ENCODE results near the gene HS2ST1. TPM values are rescaled to one million over a fixed set of nuclear protein-coding genes. Genes with fewer than 3 reads are reported as not detected.

HS2ST1 gene
- total RNA-seq, 1 experiment from 2014 or later, result 45.8 TPM

DNA sequence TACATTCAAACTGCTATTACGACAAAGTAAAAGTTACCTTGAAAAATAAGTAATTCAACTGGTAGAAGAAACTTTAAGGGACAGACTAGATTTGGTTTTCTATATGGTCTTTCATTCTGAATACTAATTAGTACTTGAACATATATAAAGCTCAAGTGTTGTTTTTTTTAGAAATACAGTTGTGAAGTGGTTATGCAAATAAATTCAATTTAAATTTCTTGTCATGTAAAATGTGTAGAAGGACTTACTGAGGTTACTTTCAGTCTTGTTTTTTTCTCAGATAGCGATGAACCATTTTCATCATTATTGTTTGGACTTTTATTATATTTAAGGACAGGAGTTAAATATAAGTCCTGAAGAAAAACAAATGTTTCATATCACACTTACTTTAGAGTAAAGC is 24.4 kb downstream of the HS2ST1 start:
- CTCF ChIA-PET, result no interaction called here
- TF ChIP-seq, protein P1, sequence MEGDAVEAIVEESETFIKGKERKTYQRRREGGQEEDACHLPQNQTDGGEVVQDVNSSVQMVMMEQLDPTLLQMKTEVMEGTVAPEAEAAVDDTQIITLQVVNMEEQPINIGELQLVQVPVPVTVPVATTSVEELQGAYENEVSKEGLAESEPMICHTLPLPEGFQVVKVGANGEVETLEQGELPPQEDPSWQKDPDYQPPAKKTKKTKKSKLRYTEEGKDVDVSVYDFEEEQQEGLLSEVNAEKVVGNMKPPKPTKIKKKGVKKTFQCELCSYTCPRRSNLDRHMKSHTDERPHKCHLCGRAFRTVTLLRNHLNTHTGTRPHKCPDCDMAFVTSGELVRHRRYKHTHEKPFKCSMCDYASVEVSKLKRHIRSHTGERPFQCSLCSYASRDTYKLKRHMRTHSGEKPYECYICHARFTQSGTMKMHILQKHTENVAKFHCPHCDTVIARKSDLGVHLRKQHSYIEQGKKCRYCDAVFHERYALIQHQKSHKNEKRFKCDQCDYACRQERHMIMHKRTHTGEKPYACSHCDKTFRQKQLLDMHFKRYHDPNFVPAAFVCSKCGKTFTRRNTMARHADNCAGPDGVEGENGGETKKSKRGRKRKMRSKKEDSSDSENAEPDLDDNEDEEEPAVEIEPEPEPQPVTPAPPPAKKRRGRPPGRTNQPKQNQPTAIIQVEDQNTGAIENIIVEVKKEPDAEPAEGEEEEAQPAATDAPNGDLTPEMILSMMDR (conservative IDR thresholded peaks at IDR 0.05; ENCODE audit: low read depth, low read length), result no peak
- TF ChIP-seq EZH2 (IDR thresholded peaks at IDR 0.05; ENCODE audit: borderline replicate concordance, low read depth, low read length, poor library complexity, severe bottlenecking), result no peak
- BruUV-seq (replicated peaks), result no TSS peak

DNA sequence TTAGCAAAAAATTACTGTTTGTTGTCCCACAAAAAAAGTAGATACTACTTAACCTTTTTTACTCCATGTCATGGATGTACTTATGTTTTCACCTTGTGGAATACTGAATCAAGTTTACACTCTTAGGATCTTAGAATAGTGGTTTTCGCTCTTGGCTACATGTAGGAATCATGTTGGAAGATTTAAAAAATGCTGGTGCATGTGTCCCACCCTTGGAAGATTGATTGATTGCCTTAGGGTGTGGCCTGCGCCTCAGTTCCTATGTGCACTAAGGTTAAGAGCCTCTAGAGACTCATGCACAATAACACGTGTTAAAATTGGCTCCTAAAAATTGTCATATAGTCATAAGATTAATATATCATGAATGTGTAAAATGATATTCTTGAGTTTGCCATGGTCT is 25.0 kb downstream of the HS2ST1 start:
- no peak for DNase-seq (ENCODE audit: low spot score)
- peaks cover 16% of the 10 kb centered on the region for H3K4me1 ChIP-seq (ENCODE audit: insufficient read depth, low read length, poor library complexity, severe bottlenecking)
- no peak overlapping the region for H3K27ac ChIP-seq (ENCODE audit: low read depth, low read length, poor library complexity, severe bottlenecking)
- BruUV-seq (replicated peaks), result no TSS peak
- intact Hi-C loops (cut with micrococcal nuclease; ENCODE audit: unreplicated experiment), result no loop called here
- no peak for TF ChIP-seq EZH2 (IDR thresholded peaks at IDR 0.05; ENCODE audit: borderline replicate concordance, low read depth, low read length, poor library complexity, severe bottlenecking)
- TF ChIP-seq, protein P1 (conservative IDR thresholded peaks at IDR 0.05; ENCODE audit: low read depth, low read length), result no peak
- CTCF ChIA-PET, result no interaction called here
- POLR2A ChIA-PET (ENCODE audit: low non-redundant PET), result no interaction called here
- no peak overlapping the region for H3K4me3 ChIP-seq (ENCODE audit: low read depth, low read length, poor library complexity, severe bottlenecking)
- no peaks in the 10 kb centered on the region for H3K27me3 ChIP-seq (replicated peaks; ENCODE audit: insufficient read depth, low read depth, low read length, poor library complexity)
- no peaks in the 10 kb centered on the region for H3K36me3 ChIP-seq (ENCODE audit: insufficient read depth, low read length, poor library complexity, severe bottlenecking)
- no peaks in the 10 kb centered on the region for H3K9me3 ChIP-seq (ENCODE audit: low read depth, low read length, poor library complexity, severe bottlenecking)

More for the DNA sequence above, 24.4 kb downstream of the HS2ST1 start:
- POLR2A ChIA-PET (ENCODE audit: low non-redundant PET), result no interaction called here
- H3K36me3 ChIP-seq (ENCODE audit: insufficient read depth, low read length, poor library complexity, severe bottlenecking), result no peaks in the 10 kb centered on the region
- H3K27ac ChIP-seq (ENCODE audit: low read depth, low read length, poor library complexity, severe bottlenecking), result no peak overlapping the region
- no peak for DNase-seq (ENCODE audit: low spot score)
- H3K4me1 ChIP-seq (ENCODE audit: insufficient read depth, low read length, poor library complexity, severe bottlenecking), result peaks cover 16% of the 10 kb centered on the region
- intact Hi-C loops (cut with micrococcal nuclease; ENCODE audit: unreplicated experiment), result no loop called here
- H3K9me3 ChIP-seq (ENCODE audit: low read depth, low read length, poor library complexity, severe bottlenecking), result no peaks in the 10 kb centered on the region
- H3K4me3 ChIP-seq (ENCODE audit: low read depth, low read length, poor library complexity, severe bottlenecking), result no peak overlapping the region
- H3K27me3 ChIP-seq (replicated peaks; ENCODE audit: insufficient read depth, low read depth, low read length, poor library complexity), result no peaks in the 10 kb centered on the region

DNA sequence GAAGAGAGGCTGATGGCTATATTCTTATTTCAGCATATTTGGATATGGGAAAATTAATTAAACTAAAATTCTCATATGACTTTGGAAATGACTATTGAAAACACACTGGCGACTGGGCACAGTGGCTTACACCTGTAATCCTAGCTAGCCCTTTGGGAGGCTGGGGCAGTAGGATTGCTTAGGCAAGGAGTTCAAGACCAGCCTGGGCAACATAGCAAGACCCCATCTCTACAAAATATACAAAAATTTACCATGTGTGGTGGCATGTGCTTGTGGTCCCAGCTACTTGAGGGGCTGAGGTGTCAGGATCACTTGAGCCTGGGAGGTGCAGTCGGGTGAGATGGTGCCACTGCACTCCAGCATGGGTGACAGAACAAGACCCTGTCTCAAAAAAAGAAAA is 26.2 kb downstream of the HS2ST1 start:
- Histone ChIP-seq H3K9me3 (ENCODE audit: low read depth, low read length, poor library complexity, severe bottlenecking) (no peaks in the 10 kb centered on the region), H3K36me3 (ENCODE audit: insufficient read depth, low read length, poor library complexity, severe bottlenecking) (no peaks in the 10 kb centered on the region), H3K4me3 (ENCODE audit: low read depth, low read length, poor library complexity, severe bottlenecking) (no peak overlapping the region), H3K4me1 (ENCODE audit: insufficient read depth, low read length, poor library complexity, severe bottlenecking) (peaks cover 16% of the 10 kb centered on the region), H3K27me3 (replicated peaks; ENCODE audit: insufficient read depth, low read depth, low read length, poor library complexity) (no peaks in the 10 kb centered on the region), H3K27ac (ENCODE audit: low read depth, low read length, poor library complexity, severe bottlenecking) (no peak overlapping the region)
- intact Hi-C loops (cut with micrococcal nuclease; ENCODE audit: unreplicated experiment), result no loop called here
- ChIA-PET POLR2A (ENCODE audit: low non-redundant PET) (no interaction called here), CTCF (no interaction called here)
- no peak for TF ChIP-seq EZH2 (IDR thresholded peaks at IDR 0.05; ENCODE audit: borderline replicate concordance, low read depth, low read length, poor library complexity, severe bottlenecking)
- TF ChIP-seq, protein P1 (conservative IDR thresholded peaks at IDR 0.05; ENCODE audit: low read depth, low read length), result no peak
- no TSS peak for BruUV-seq (replicated peaks)
- no peak for DNase-seq (ENCODE audit: low spot score)

Data from A673 (cell line).